Kidney epithelial cell (primary cell): ENCODE results near the gene GARIN5A. TPM values are rescaled to one million over a fixed set of nuclear protein-coding genes. Genes with fewer than 3 reads are reported as not detected.

Experiments used
- DNase-seq: peaks from one replicate; pipeline ENCODE4 v3.0.0-alpha.2; 2010; ENCODE audit warnings: low read depth
- H3K27me3 ChIP-seq: 2 replicates; pipeline ENCODE4 v1.6.0; 2011; ENCODE audit warnings: low read length; ENCODE audit not compliant: control insufficient read depth, insufficient read depth
- H3K36me3 ChIP-seq: 2 replicates; pipeline ENCODE4 v1.5.1; 2011; ENCODE audit warnings: low read length; ENCODE audit not compliant: control insufficient read depth, insufficient read depth
- H3K4me3 ChIP-seq: 2 replicates; pipeline ENCODE4 v1.5.1; 2011; ENCODE audit warnings: low read depth, mild to moderate bottlenecking, control low read depth, low read length
- total RNA-seq: library from RNA; depleted of rRNA; stranded (reverse); fragments of >200 nt; gene quantifications from 2 replicates; pipeline ENCODE4 v1.2.3, GENCODE V29; 2015
- TF ChIP-seq, protein P1 (sequence below): IDR thresholded peaks from 2 replicates; pipeline ENCODE4 v1.5.1; 2011; ENCODE audit warnings: mild to moderate bottlenecking, moderate library complexity, low read length, control low read depth, inconsistent platforms; ENCODE audit not compliant: insufficient read depth, poor library complexity, severe bottlenecking

The GARIN5A gene
- total RNA-seq, 1 donor from 2014 or later: 9.9 TPM

DNA sequence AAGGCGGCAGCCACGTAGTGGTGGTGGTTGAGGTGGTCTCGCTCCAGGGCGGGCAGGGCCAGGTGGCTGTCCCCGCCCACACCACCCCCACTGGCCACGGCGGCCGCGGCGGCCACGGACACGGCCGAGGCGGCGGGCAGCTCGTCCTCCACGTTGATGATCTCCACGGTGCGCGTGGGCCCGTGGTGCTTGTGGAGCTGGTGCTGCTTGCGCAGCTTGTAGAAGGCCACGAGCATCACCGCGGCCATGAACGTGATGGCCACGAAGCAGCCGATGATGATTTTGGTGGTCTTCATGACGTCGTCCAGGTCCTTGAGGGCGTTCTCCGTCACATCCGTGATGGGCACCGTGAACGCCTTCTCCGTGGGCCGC, 41.0 kb upstream of the GARIN5A start:
- Histone ChIP-seq H3K36me3 (no peaks in the 10 kb centered on the region), H3K27me3 (peaks cover 9% of the 10 kb centered on the region), H3K4me3 (no peak overlapping the region)
- TF ChIP-seq, protein P1, sequence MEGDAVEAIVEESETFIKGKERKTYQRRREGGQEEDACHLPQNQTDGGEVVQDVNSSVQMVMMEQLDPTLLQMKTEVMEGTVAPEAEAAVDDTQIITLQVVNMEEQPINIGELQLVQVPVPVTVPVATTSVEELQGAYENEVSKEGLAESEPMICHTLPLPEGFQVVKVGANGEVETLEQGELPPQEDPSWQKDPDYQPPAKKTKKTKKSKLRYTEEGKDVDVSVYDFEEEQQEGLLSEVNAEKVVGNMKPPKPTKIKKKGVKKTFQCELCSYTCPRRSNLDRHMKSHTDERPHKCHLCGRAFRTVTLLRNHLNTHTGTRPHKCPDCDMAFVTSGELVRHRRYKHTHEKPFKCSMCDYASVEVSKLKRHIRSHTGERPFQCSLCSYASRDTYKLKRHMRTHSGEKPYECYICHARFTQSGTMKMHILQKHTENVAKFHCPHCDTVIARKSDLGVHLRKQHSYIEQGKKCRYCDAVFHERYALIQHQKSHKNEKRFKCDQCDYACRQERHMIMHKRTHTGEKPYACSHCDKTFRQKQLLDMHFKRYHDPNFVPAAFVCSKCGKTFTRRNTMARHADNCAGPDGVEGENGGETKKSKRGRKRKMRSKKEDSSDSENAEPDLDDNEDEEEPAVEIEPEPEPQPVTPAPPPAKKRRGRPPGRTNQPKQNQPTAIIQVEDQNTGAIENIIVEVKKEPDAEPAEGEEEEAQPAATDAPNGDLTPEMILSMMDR: no peak
- no peak for DNase-seq

DNA sequence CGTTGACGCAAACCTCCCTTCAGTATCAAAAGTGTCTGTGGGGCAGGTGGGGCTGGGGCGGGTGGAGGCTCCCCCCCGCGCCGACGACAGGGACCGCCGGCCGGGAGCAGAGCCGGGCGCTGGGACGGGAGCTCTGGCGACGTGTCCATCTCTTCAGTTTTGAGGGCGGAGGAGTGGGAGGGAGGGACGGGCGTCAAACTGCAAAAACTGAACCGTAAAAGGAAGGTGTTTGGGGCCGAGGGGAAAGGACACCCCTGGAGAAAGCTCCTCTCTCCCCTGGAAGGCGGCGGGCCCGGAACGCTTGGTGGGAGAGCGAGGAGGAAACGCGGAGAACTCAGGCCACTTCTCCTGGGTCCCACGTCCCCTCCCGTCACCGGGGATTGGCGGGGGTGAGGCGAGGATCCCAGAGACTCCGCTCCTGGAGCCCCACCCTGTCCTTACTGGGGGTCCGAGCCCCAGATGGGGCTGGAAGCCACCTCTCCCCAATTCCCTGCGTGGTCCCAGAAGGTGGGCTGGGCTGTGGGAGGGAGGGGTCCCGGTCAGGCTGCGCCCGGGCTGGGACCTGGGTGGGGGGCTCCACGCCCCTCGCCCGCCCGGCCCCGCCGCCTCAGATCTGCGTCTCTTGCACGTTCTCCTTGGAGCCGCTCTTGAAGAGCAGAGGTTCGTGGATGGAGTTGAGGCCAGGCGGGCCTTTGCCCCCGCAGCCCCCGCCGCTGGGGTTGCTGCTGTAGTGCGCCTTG, 40.5 kb upstream of the GARIN5A start:
- TF ChIP-seq, protein P1: no peak
- peaks cover 9% of the 10 kb centered on the region for H3K27me3 ChIP-seq
- DNase-seq: no peak
- H3K4me3 ChIP-seq: no peak overlapping the region
- no peaks in the 10 kb centered on the region for H3K36me3 ChIP-seq

DNA sequence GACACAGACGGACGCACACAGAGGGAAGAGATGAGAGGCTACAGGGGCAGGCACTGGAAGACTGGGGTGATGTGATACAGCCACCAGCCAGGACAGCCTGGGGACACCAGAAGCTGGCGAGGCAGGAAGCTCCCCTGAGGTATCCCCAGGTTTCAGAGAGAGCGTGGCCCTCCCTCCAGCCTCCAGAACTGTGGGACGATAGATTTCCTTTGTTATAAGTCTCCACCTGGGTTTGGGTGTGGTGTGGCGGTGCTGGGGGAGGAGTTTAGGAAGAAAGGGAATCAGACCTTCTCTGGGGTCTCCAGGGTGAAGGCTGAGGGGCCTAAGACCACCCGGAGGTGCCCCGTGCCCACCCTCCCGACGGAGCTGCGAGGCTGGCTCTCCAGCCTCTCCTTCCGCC, 39.8 kb upstream of the GARIN5A start:
- TF ChIP-seq, protein P1: no peak
- no peak overlapping the region for H3K4me3 ChIP-seq
- H3K27me3 ChIP-seq: peaks cover 9% of the 10 kb centered on the region
- no peak for DNase-seq
- no peaks in the 10 kb centered on the region for H3K36me3 ChIP-seq

DNA sequence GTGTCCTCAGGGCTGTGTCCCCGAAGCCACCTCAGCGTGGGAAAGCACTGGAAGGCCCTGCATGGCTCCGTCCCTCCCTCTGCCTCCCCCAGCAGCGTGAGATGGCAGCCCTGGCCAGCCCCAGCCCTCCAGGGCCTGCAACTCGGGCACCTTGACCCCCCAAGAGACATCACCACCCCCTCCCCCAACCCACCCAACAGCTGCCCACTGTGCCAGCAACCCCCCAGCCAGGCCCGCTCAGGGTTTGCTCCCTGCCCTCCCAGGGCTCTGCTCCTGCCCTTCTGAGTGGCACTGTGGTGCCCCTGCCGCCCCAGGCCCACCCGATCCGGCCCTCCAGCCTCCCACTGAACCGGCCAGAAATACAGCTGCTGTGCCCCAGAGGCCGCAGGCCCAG, 38.5 kb upstream of the GARIN5A start:
- no peaks in the 10 kb centered on the region for H3K36me3 ChIP-seq
- TF ChIP-seq, protein P1: no peak
- DNase-seq: no peak
- no peak overlapping the region for H3K4me3 ChIP-seq
- H3K27me3 ChIP-seq: peaks cover 9% of the 10 kb centered on the region

DNA sequence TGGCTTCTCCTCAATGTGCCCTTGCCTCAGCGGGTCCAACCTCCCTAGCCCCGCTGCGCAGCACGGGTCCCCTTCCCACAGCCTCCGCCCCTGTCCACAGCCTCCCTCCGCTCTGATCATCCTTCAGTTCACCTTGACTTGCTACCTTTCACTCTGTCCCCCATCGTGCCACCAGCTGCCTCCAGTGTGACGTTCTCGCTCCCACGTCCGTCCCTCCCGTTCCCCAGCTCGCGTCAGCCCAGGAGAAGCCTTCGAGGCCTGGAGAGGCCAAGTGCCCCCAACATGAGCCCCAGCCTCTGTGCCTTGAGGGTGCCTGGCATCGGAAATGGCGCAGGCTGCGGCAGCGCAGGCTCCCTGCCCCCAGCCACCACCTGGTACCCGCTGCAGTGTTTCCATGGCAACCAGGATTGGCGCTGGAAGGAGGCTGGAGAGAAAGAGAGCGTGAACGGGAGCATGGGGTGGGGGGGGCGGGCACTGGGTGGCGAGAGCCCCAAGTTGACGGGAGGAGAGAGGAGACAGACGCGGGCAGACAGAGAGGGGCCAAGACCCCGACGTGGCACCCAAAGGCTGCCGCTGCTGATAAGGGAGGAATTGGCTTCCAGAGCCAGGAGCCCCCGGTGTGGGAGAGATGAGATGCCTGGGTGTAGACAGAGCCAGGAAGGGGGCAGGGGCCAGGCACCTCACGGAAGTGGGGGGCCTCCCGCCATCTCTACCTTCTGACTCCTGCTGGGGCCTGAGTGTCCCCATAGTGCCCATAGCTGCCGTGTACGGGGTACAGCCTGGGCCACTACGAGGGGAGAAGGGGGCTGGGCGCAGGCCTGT, 37.9 kb upstream of the GARIN5A start:
- no peak overlapping the region for H3K4me3 ChIP-seq
- H3K27me3 ChIP-seq: peaks cover 9% of the 10 kb centered on the region
- no peaks in the 10 kb centered on the region for H3K36me3 ChIP-seq
- TF ChIP-seq, protein P1: no peak
- DNase-seq: no peak
